Mesangial cell (primary cell): ENCODE measurements around the gene PHOSPHO1. TPM values are rescaled to one million over a fixed set of nuclear protein-coding genes. Genes with fewer than 3 reads are reported as not detected.

Experiments
- total RNA-seq: library from RNA; depleted of rRNA; stranded (reverse); fragments of >200 nt; gene quantifications from 2 replicates; pipeline ENCODE4 v1.2.3, GENCODE V29; 2015

The PHOSPHO1 gene, protein sequence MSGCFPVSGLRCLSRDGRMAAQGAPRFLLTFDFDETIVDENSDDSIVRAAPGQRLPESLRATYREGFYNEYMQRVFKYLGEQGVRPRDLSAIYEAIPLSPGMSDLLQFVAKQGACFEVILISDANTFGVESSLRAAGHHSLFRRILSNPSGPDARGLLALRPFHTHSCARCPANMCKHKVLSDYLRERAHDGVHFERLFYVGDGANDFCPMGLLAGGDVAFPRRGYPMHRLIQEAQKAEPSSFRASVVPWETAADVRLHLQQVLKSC
- 0.51 TPM in 1 of 2 replicates, not detected in the other for total RNA-seq

DNA sequence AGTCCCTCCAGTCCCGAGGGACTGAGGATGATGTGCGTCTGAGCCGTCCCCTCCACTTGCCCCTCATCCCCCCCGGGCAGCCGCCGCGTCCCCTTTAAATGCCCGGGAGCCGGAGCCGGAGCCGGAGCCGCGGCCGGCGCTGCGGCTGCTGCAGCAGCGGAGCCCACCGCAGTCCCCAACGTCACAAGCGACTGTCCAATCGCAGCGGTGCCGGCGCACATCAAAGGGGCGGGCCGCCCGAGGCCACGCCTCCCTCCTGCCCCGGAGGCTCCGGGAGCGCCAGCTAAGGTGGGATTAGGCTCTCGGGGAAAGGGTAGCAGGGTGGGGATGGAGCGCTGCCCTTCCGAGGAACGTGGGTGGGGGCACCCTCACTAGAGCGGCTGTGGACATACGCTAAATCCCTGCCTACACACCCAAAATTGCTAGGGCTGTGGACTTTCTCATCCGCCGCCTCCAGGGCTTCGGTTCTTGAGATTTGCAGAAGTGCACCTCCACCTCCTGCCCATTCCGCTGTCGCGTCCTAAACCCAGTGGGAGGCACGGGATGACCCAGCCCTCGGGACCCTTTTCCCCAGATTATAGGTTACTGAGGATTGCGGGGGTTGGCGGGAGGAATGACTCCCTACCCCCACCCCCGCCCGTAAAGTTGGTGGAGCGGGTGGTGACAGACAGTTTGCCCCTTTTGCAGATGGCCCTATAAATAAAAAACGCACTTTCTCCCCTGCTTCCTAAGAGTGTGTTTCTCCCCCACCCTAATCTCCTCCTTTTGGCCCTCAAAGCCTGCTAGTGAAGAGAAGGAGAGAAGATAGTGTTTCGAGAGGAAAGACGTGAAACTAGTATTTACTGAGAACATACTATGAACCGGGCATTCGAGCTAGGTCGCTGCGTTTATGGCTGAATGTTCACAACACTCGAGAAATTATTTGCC, at the start of gene PHOSPHO1:
Gene PHOSPHO1, minus strand, starts transcription at position 152 of the 927 bp plus-strand sequence. CDS start 4,096 bp downstream, outside the sequence.

DNA sequence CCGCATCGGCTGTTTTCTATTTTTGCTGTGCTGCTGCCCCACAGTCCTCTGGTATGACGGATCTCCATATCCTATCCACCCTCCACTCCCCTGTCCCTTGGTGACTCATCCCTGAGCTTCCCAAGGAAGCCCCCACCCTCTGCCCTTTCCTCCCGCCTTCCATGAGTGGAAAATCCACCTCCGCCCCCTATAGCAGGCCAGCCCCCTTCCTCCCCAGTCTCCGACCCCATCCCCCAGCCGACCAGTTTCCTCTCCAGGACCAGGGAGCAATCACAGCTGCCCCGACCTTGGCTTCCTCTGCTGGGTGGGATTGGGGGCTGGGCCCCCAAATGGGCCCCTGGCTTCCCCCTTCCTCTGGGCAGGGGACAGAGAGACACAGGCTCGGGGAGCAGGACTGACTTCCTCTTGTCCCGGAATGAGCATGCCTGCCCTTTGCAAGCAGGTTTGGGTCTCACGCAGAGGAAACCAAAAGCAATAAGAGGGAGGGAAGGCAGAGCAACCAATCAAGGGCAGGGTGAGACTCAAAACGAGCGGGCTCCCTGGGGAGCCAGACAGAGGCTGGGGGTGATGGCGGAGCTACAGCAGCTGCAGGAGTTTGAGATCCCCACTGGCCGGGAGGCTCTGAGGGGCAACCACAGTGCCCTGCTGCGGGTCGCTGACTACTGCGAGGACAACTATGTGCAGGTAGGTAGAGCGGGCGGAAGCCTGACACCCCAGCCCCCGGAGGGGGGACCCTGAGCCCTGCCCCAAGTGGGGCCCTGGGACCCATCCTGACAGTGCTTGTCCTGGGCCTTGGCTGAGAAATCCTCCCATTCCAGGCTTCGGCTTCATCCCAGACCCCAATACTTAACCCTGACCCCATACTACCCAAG, 20.2 kb downstream of the PHOSPHO1 start, which contains the start of the genes ABI3 and GNGT2:
Gene ABI3, plus strand, starts transcription at position 550 of the 872 bp plus-strand sequence. Its CDS starts 18 bp downstream, at position 568.
Gene GNGT2, minus strand, starts transcription at position 417 of the 872 bp plus-strand sequence. CDS start 3,152 bp downstream, outside the sequence.

Other genes starting within 250 kb of the PHOSPHO1 start
- 13.0 and 18.1 TPM in 2 replicates for gene IGF2BP1, start 233.4 kb downstream of the PHOSPHO1 start, total RNA-seq
- gene B4GALNT2, start 98.0 kb downstream of the PHOSPHO1 start, total RNA-seq, result 0.13 TPM in 1 of 2 replicates, not detected in the other
- not detected in 2 replicates for gene GNGT2, start 20.2 kb downstream of the PHOSPHO1 start, total RNA-seq
- gene ABI3, start 20.1 kb downstream of the PHOSPHO1 start, total RNA-seq, result 0.38 and 0.81 TPM in 2 replicates
- gene ZNF652, start 131.5 kb upstream of the PHOSPHO1 start, total RNA-seq, result 7.7 and 16.6 TPM in 2 replicates
- 101 and 195 TPM in 2 replicates for gene PHB1, start 184.1 kb upstream of the PHOSPHO1 start, total RNA-seq